ENCODE measurements around the gene YWHAQ.

Gene YWHAQ

DNA sequence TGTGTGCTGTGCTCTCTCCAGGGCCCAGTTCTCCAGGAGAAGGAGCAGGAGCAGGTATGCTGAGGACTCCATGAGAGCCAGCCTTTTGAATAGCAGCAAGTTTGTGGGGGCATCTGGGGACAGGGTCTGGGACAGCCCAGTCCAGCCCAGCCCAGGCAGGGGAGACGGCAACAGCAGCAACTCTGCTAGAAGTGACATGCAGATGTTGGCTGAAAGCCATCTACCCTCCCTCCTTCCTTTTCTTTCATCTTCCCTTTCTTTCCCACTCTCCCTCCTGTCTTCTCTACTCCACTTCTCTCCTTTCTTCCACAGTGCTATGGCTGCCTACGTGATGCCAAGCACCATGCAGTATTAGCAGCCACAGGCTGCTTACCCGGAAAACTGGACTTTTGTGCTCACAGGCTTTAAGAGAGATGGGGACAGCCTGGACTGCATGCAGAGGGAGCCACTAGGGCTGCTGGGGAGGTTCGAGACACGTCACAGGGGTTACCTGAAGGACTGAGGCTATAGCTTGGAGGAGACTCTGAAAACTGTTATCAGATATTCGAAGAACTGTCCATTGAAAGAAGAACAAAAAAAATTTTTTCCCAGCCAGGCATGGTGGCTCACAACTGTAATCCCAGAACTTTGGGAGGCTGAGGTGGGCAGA is 23.8 kb upstream of the YWHAQ start:
- DNase-seq (ENCODE audit: insufficient read length) (no peak), FAIRE-seq (no peak)
- no peak for TF ChIP-seq POLR2AphosphoS5 (IDR thresholded peaks at IDR 0.05; ENCODE audit: low read depth, low read length)
- TF ChIP-seq POLR2A (IDR thresholded peaks at IDR 0.05; ENCODE audit: low read depth, low read length): no peak
- no peak for TF ChIP-seq TAF1 (IDR thresholded peaks at IDR 0.05; ENCODE audit: borderline replicate concordance, low read depth, low read length)

- FAIRE-seq (no peak), DNase-seq (ENCODE audit: insufficient read length) (no peak)
- no peak for TF ChIP-seq POLR2A (IDR thresholded peaks at IDR 0.05; ENCODE audit: low read depth, low read length)
- TF ChIP-seq POLR2AphosphoS5 (IDR thresholded peaks at IDR 0.05; ENCODE audit: low read depth, low read length): no peak
- no peak for TF ChIP-seq TAF1 (IDR thresholded peaks at IDR 0.05; ENCODE audit: borderline replicate concordance, low read depth, low read length)
Observed at GRCh38 chr2:9653485-9654271, 22.9 kb upstream of the YWHAQ start.

GRCh38 chr2:9652898-9653479 is 22.2 kb upstream of the YWHAQ start:
- FAIRE-seq (no peak), DNase-seq (ENCODE audit: insufficient read length) (no peak)
- TF ChIP-seq POLR2A (IDR thresholded peaks at IDR 0.05; ENCODE audit: low read depth, low read length): no peak

GRCh38 chr2:9652267-9652666 is 21.5 kb upstream of the YWHAQ start:
- TF ChIP-seq POLR2AphosphoS5 (IDR thresholded peaks at IDR 0.05; ENCODE audit: low read depth, low read length) (no peak), POLR2A (IDR thresholded peaks at IDR 0.05; ENCODE audit: low read depth, low read length) (no peak), TAF1 (IDR thresholded peaks at IDR 0.05; ENCODE audit: borderline replicate concordance, low read depth, low read length) (no peak)
- no peak for DNase-seq (ENCODE audit: insufficient read length)
- no peak for FAIRE-seq

DNA sequence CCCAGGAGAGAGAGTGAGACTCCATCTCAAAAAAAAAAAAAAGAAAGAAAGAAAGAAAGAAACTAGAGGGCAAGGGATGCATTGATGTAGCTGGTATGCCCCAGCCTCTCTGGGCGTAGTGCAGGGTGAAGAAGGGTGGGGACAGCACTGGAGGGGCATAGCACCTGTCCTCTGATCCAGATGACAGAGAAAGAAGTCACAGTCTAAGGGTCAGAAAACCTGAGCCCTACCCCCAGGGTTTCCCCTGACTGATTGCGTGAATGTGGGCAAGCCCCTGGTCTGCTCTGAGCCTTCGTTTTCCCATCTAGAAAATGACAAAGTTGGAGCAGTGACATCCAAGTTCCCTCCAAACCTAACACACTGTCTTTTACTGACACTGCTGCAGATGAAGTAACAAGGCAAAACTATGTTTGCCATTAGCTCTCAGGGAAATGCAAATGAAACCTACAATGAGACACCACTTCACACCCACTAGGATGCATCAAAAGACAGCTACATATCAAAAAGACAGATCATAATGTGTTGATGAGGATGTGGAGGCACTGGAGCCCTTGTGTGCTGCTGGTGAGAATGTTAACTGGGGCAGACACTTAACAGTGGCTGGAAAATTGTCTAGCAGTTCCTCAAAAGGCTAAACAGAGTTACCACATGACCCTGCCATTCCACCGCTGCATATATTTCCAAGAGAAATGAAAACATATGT is 19.5 kb upstream of the YWHAQ start:
- no peak for TF ChIP-seq TAF1 (IDR thresholded peaks at IDR 0.05; ENCODE audit: borderline replicate concordance, low read depth, low read length)
- DNase-seq (ENCODE audit: insufficient read length): no peak
- FAIRE-seq: no peak

DNA sequence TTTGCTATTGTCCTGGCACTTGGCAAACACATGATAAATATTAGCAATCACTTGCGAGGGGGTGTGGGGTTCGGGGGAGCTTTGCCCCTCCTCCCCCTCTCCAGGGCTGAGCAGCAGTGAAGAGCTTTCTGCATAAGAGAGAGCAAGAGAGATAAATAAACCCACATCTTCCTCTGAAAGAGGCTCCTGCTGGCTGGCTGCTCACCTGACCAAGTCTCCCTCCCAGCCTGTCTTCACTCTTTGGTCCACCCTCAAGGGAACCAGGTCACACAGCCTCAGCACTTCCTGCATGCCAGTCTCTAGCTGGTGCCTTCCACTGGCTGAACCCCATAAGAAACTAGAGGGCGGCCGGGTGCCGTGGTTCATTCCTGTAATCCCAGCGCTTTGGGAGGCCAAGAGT is 18.5 kb upstream of the YWHAQ start:
- no peak for FAIRE-seq
- TF ChIP-seq POLR2A (IDR thresholded peaks at IDR 0.05; ENCODE audit: low read depth, low read length) (no peak), POLR2AphosphoS5 (IDR thresholded peaks at IDR 0.05; ENCODE audit: low read depth, low read length) (no peak), TAF1 (IDR thresholded peaks at IDR 0.05; ENCODE audit: borderline replicate concordance, low read depth, low read length) (no peak)
- DNase-seq (ENCODE audit: insufficient read length): no peak

DNA sequence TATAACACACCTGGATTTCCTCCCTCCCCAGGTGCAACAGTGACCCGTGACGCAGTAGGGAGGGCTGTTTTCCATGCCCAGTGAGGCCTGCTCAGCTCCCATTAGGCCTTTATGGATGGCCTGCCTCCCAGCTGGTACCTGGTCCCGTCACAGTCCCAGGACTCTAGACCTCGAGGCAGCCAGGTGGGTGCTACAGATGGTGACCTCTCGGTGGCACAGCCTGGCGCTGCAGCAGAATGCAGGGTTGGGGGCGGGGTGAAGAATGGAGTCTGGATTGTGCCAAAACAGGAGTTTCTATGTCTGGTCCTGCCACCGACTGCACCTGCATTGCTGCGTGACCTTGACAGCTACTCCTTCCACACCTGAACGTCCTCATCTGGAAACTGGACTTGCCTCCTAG is 18.0 kb upstream of the YWHAQ start:
- FAIRE-seq: no peak
- DNase-seq (ENCODE audit: insufficient read length): no peak
- no peak for TF ChIP-seq POLR2AphosphoS5 (IDR thresholded peaks at IDR 0.05; ENCODE audit: low read depth, low read length)
- TF ChIP-seq TAF1 (IDR thresholded peaks at IDR 0.05; ENCODE audit: borderline replicate concordance, low read depth, low read length): no peak
- TF ChIP-seq POLR2A (IDR thresholded peaks at IDR 0.05; ENCODE audit: low read depth, low read length): no peak

GRCh38 chr2:9647884-9648283 is 17.1 kb upstream of the YWHAQ start:
- TF ChIP-seq POLR2A (IDR thresholded peaks at IDR 0.05; ENCODE audit: low read depth, low read length) (no peak), POLR2AphosphoS5 (IDR thresholded peaks at IDR 0.05; ENCODE audit: low read depth, low read length) (no peak), TAF1 (IDR thresholded peaks at IDR 0.05; ENCODE audit: borderline replicate concordance, low read depth, low read length) (no peak)
- no peak for DNase-seq (ENCODE audit: insufficient read length)
- FAIRE-seq: no peak

DNA sequence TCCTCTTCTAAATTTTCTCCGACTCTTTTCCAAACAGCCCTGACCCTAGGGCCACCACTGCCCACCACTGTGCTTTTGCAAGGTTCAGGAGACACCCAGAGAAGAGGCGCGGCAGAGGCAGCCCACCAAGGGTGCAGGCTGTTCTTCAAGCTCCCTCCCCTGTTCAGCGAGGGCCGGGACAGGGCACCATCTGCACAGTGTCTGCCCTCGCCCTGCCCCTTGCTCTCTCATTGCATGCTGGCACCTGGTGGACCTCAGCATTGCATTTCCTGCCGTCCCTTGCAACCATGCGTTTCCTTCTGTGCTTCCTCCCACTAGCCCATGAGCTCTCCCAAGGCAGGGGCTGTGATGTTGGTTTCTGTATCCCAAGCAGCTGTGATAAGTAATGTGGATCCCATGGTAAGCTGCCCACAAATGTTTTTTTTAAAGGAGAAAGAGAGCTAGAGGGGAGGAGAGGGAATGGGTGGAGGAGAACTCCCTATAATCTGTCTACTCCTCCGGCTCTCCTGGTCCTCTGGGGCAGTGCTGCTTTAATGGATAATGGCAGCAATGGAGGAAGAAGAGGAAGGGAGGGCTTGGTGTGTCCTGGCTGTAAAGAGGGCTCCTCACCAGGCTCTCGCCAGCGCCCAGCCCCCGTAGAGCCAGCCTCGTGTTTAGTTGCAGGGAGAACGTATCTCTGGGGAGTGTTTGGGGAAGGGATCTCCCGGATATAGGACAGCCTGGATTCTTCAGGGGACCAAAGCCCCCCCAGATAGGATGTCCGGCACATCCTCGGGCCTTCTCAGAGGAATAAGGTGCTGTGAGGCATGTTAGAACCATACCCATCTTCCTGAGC is 15.6 kb upstream of the YWHAQ start:
- no peak for DNase-seq (ENCODE audit: insufficient read length)
- FAIRE-seq: no peak
- TF ChIP-seq POLR2AphosphoS5 (IDR thresholded peaks at IDR 0.05; ENCODE audit: low read depth, low read length): no peak
- no peak for TF ChIP-seq POLR2A (IDR thresholded peaks at IDR 0.05; ENCODE audit: low read depth, low read length)
- TF ChIP-seq TAF1 (IDR thresholded peaks at IDR 0.05; ENCODE audit: borderline replicate concordance, low read depth, low read length): no peak

DNA sequence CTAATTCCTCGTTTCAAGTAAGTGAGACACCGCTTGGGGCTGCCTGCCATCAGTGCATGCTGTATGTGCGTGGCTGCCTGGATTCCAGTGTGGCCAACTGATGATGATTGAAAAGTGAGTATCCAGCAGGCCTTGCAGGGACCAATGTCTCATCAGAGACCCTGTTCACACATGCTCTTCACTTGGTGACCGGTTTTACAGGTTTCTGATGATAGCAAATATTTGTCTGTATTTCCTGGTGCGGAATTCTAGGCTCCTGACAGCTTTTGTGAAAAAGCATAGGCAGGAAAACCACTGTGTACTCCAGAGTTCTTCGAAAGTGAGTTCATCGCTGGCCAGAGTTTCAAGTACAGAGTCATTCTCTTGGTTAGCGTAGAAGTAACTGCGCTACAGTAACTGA is 13.8 kb upstream of the YWHAQ start:
- DNase-seq (ENCODE audit: insufficient read length) (no peak), FAIRE-seq (no peak)
- TF ChIP-seq TAF1 (IDR thresholded peaks at IDR 0.05; ENCODE audit: borderline replicate concordance, low read depth, low read length): no peak
- no peak for TF ChIP-seq POLR2AphosphoS5 (IDR thresholded peaks at IDR 0.05; ENCODE audit: low read depth, low read length)
- no peak for TF ChIP-seq POLR2A (IDR thresholded peaks at IDR 0.05; ENCODE audit: low read depth, low read length)

DNA sequence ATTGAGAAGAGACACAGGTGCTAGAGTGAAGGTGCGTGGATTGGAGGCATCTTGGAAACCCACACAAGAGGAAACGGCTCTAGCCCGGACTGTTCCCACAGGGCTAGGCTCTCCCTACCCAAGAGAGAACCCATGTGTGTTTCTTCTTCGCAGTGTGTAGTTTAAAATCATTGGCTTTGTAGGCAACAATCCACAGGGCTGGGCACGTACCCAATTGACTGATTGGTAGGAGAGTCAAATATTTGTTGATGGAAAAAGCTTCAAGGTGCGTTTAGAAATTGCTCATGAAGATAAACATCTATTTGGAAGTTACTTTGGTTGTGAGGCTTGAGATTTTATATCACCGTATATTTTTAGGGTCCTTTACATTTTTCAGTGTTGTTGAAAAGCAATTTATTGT is 13.2 kb upstream of the YWHAQ start:
- no peak for FAIRE-seq
- DNase-seq (ENCODE audit: insufficient read length): no peak
- no peak for TF ChIP-seq TAF1 (IDR thresholded peaks at IDR 0.05; ENCODE audit: borderline replicate concordance, low read depth, low read length)
- TF ChIP-seq POLR2AphosphoS5 (IDR thresholded peaks at IDR 0.05; ENCODE audit: low read depth, low read length): no peak
- TF ChIP-seq POLR2A (IDR thresholded peaks at IDR 0.05; ENCODE audit: low read depth, low read length): no peak

All from GM12892 (cell line).